Measurements from ENCODE around the gene AGPAT2. TPM values are rescaled to one million over a fixed set of nuclear protein-coding genes. Genes with fewer than 3 reads are reported as not detected.

The AGPAT2 gene
- total RNA-seq, 1 donor, result 29.0 TPM

GRCh38 chr9:136656795-136657611, 30.3 kb downstream of the AGPAT2 start:
- H3K4me3 ChIP-seq (ENCODE audit: low read depth, low read length), result no peak overlapping the region
- DNase-seq (ENCODE audit: low read depth), result no peak
- TF ChIP-seq CTCF (IDR thresholded peaks at IDR 0.05; ENCODE audit: insufficient read depth, low read length), result no peak

- no peak for TF ChIP-seq CTCF (IDR thresholded peaks at IDR 0.05; ENCODE audit: insufficient read depth, low read length)
- DNase-seq (ENCODE audit: low read depth), result no peak
- H3K4me3 ChIP-seq (ENCODE audit: low read depth, low read length), result no peak overlapping the region
These were observed 31.0 kb downstream of the AGPAT2 start for GRCh38 chr9:136656183-136656738.

- no peak overlapping the region for H3K4me3 ChIP-seq (ENCODE audit: low read depth, low read length)
- DNase-seq (ENCODE audit: low read depth), result no peak
- no peak for TF ChIP-seq CTCF (IDR thresholded peaks at IDR 0.05; ENCODE audit: insufficient read depth, low read length)
These were observed 31.6 kb downstream of the AGPAT2 start for GRCh38 chr9:136655536-136656182.

GRCh38 chr9:136654820-136655535, 32.3 kb downstream of the AGPAT2 start:
- H3K4me3 ChIP-seq (ENCODE audit: low read depth, low read length), result no peak overlapping the region
- TF ChIP-seq CTCF (IDR thresholded peaks at IDR 0.05; ENCODE audit: insufficient read depth, low read length), result no peak
- no peak for DNase-seq (ENCODE audit: low read depth)

GRCh38 chr9:136653323-136654079, 33.8 kb downstream of the AGPAT2 start:
- no peak for TF ChIP-seq CTCF (IDR thresholded peaks at IDR 0.05; ENCODE audit: insufficient read depth, low read length)
- no peak overlapping the region for H3K4me3 ChIP-seq (ENCODE audit: low read depth, low read length)
- no peak for DNase-seq (ENCODE audit: low read depth)

GRCh38 chr9:136651860-136652259, 35.4 kb downstream of the AGPAT2 start:
- no peak for DNase-seq (ENCODE audit: low read depth)
- H3K4me3 ChIP-seq (ENCODE audit: low read depth, low read length), result no peak overlapping the region
- TF ChIP-seq CTCF (IDR thresholded peaks at IDR 0.05; ENCODE audit: insufficient read depth, low read length), result no peak

Measured in fibroblast of the aortic adventitia (primary cell).